Activated CD4-positive, alpha-beta T cell treated with anti-CD3 and anti-CD28 coated beads, Interleukin-2, Interleukin-6, amounts not matched to agents 100 ng/mL and 50 ng/mL, durations not matched to agents 16 hours and 8 hours (primary cell): ENCODE data around the gene STON2.
"Not testable (repeated sequence)": the region's sequence is repeated elsewhere in the genome, so short reads cannot be mapped to it uniquely, and the experiment has no call there.

Experiments
- DNase-seq: peaks from one replicate; pipeline ENCODE4 v3.0.0-alpha.2; 2020

Gene STON2

GRCh38 chr14:81260732-81261131 is 139.4 kb downstream of the STON2 start:
- no peak for DNase-seq

- DNase-seq, result no peak
These were observed 143.7 kb downstream of the STON2 start for GRCh38 chr14:81256289-81256960.

- DNase-seq, result no peak
These were observed 147.8 kb downstream of the STON2 start for GRCh38 chr14:81252278-81252677.

GRCh38 chr14:81247271-81247766 is 152.8 kb downstream of the STON2 start:
- no peak for DNase-seq

- peak; percentile 9 for DNase-seq
These were observed 153.5 kb downstream of the STON2 start for GRCh38 chr14:81246461-81247270.

- DNase-seq, result no peak
These were observed 154.4 kb downstream of the STON2 start for GRCh38 chr14:81245771-81246170.

- not testable (repeated sequence) for DNase-seq
These were observed 155.7 kb downstream of the STON2 start for GRCh38 chr14:81244431-81244830.

- DNase-seq, result no peak
These were observed 156.6 kb downstream of the STON2 start for GRCh38 chr14:81243499-81243898.

GRCh38 chr14:81236849-81237248 is 163.3 kb downstream of the STON2 start:
- not testable (repeated sequence) for DNase-seq

GRCh38 chr14:81236138-81236537 is 164.0 kb downstream of the STON2 start:
- DNase-seq, result no peak

GRCh38 chr14:81235096-81235495 is 165.0 kb downstream of the STON2 start:
- no peak for DNase-seq

- DNase-seq, result no peak
These were observed 165.8 kb downstream of the STON2 start for GRCh38 chr14:81234278-81234677.

- DNase-seq, result no peak
These were observed 166.5 kb downstream of the STON2 start for GRCh38 chr14:81233615-81234014.

- DNase-seq, result no peak
These were observed 168.6 kb downstream of the STON2 start for GRCh38 chr14:81231540-81231939.

GRCh38 chr14:81224222-81224621 is 175.9 kb downstream of the STON2 start:
- DNase-seq, result no peak

- DNase-seq, result not testable (repeated sequence)
These were observed 176.3 kb downstream of the STON2 start for GRCh38 chr14:81223788-81224187.

- DNase-seq, result no peak
These were observed 177.4 kb downstream of the STON2 start for GRCh38 chr14:81222691-81223090.

GRCh38 chr14:81222126-81222525 is 178.0 kb downstream of the STON2 start:
- no peak for DNase-seq

- no peak for DNase-seq
These were observed 178.5 kb downstream of the STON2 start for GRCh38 chr14:81221579-81222102.

GRCh38 chr14:81220830-81221578 is 179.1 kb downstream of the STON2 start, which contains the start of gene GTF2A1:
Gene GTF2A1 (minus strand): TSS chr14:81220959. CDS start chr14:81220518, 441 bp downstream.
- DNase-seq, result peak; percentile 96

GRCh38 chr14:81220580-81220829 is 179.6 kb downstream of the STON2 start:
- no peak for DNase-seq

- DNase-seq, result peak; percentile 44
These were observed 180.2 kb downstream of the STON2 start for GRCh38 chr14:81219759-81220579.
